Panc1 (cell line): ENCODE measurements around the gene PTPRF.

ENCODE experiments used
- POLR2AphosphoS5 ChIP-seq: IDR thresholded peaks from 2 replicates; pipeline ENCODE4 v1.6.1; 2012; ENCODE audit warnings: mild to moderate bottlenecking, low read depth, low read length, moderate library complexity
- TF ChIP-seq, protein P1 (sequence below): fragments of 450-650 bp; IDR thresholded peaks from 2 replicates; pipeline ENCODE4 v1.5.1; 2017; ENCODE audit warnings: mild to moderate bottlenecking
- TF ChIP-seq, protein P2 (sequence below), 2 experiments: IDR thresholded peaks; 2 replicates each; pipeline ENCODE4 v1.6.1; 2011 to 2012; ENCODE audit warnings: low read depth in 2 of 2, control low read depth in 1 of 2, low read length in 1 of 2, mild to moderate bottlenecking in 1 of 2, moderate library complexity in 1 of 2; ENCODE audit not compliant: insufficient read depth in 1 of 2

DNA sequence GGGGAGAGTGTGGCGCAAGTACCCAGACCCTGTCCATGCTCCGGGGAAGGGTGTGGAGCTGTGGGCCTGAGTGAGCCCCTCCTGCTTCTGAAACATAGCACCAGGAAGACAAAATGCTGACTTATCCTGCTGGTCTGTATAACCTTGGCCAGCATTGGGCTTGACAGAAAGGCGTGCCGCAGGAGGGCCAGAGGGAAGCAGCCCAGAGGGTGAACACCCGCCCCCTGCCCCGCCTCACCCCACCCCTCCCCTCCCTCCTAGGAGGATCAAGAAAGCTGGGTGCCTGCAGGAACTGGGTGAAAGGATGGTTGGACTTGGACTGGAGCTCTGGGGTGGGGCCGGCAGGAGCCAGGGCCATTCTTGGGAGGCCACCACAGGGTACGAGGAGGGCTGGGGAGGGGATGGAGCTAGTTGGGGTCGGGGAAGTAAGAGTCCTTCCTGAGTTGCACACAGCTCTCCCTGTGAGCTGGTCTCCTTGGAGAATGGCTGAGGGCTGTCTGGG, 27.1 kb downstream of the PTPRF start:
- TF ChIP-seq, protein P1, sequence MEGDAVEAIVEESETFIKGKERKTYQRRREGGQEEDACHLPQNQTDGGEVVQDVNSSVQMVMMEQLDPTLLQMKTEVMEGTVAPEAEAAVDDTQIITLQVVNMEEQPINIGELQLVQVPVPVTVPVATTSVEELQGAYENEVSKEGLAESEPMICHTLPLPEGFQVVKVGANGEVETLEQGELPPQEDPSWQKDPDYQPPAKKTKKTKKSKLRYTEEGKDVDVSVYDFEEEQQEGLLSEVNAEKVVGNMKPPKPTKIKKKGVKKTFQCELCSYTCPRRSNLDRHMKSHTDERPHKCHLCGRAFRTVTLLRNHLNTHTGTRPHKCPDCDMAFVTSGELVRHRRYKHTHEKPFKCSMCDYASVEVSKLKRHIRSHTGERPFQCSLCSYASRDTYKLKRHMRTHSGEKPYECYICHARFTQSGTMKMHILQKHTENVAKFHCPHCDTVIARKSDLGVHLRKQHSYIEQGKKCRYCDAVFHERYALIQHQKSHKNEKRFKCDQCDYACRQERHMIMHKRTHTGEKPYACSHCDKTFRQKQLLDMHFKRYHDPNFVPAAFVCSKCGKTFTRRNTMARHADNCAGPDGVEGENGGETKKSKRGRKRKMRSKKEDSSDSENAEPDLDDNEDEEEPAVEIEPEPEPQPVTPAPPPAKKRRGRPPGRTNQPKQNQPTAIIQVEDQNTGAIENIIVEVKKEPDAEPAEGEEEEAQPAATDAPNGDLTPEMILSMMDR, result no peak
- TF ChIP-seq, protein P2, sequence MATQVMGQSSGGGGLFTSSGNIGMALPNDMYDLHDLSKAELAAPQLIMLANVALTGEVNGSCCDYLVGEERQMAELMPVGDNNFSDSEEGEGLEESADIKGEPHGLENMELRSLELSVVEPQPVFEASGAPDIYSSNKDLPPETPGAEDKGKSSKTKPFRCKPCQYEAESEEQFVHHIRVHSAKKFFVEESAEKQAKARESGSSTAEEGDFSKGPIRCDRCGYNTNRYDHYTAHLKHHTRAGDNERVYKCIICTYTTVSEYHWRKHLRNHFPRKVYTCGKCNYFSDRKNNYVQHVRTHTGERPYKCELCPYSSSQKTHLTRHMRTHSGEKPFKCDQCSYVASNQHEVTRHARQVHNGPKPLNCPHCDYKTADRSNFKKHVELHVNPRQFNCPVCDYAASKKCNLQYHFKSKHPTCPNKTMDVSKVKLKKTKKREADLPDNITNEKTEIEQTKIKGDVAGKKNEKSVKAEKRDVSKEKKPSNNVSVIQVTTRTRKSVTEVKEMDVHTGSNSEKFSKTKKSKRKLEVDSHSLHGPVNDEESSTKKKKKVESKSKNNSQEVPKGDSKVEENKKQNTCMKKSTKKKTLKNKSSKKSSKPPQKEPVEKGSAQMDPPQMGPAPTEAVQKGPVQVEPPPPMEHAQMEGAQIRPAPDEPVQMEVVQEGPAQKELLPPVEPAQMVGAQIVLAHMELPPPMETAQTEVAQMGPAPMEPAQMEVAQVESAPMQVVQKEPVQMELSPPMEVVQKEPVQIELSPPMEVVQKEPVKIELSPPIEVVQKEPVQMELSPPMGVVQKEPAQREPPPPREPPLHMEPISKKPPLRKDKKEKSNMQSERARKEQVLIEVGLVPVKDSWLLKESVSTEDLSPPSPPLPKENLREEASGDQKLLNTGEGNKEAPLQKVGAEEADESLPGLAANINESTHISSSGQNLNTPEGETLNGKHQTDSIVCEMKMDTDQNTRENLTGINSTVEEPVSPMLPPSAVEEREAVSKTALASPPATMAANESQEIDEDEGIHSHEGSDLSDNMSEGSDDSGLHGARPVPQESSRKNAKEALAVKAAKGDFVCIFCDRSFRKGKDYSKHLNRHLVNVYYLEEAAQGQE (IDR thresholded peaks at IDR 0.05; ENCODE audit: insufficient read depth in 1 of 2, low read depth in 2 of 2, low read length in 1 of 2), result no peak
- TF ChIP-seq POLR2AphosphoS5, result no peak
